NB4 (cell line): ENCODE data around the gene ZMYND8.

Source experiments
- CTCF ChIP-seq: IDR thresholded peaks from one replicate; pipeline ENCODE4 v1.5.1; 2012; ENCODE audit warnings: low read depth, low read length
- POLR2A ChIP-seq: IDR thresholded peaks from 2 replicates; pipeline ENCODE4 v1.6.1; 2011; ENCODE audit warnings: mild to moderate bottlenecking; ENCODE audit not compliant: insufficient read length; ENCODE audit errors: extremely low read depth

- TF ChIP-seq POLR2A: no peak
- no peak for TF ChIP-seq CTCF
Measured at GRCh38 chr20:47337413-47337812, 19.1 kb downstream of the ZMYND8 start.
